Activated naive CD4-positive, alpha-beta T cell treated with anti-CD3 and anti-CD28 coated beads, Interleukin-2, amount 50 U/mL, for 16 hours (primary cell): ENCODE data around the gene TWIST2.

ENCODE experiments used
- DNase-seq: peaks from one replicate; pipeline ENCODE4 v3.0.0-alpha.2; 2020

Gene TWIST2

GRCh38 chr2:238847841-238848690 is at the start of gene TWIST2:
Gene TWIST2 (plus strand): TSS chr2:238848085. CDS start chr2:238848216, 131 bp downstream.
- DNase-seq = no peak

DNA sequence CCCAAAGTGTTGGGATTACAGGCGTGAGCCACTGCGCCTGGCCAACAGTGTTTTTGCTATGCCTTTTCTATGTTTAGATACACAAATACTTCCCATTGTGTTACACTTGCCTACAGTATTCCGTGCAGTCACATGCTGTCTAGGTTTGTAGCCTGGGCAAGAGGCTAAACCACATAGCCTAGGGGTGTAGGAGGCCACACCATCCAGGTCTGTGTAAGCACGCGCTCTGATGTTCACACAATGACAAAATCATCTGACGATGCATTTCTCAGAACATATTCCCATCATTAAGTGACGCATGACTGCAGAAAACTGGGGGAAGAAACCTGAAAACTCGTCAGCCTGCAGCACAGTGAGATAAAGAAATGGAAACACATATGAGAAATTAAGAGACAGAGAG is 46.1 kb upstream of the TWIST2 start:
- DNase-seq = no peak

DNA sequence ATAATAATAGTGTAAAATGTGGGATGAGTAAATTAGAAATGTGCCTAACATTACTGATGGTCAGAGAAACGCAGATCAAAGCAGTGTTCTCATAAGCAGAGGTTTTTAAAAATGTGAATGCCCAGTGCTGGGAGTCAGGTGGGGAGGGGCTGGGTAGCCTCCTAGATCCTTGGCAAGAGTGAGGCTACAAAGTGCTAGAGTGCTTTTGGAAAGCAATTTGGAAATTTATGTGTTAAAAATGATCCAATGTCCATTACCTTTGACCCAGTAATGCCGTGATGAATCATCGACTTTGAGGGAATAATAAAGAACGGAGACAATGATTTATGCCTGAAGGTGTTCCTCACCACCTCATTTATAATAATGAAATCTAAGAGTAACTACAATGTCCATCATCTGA is 44.9 kb upstream of the TWIST2 start:
- no peak for DNase-seq

- no peak for DNase-seq
These were observed 43.7 kb upstream of the TWIST2 start for GRCh38 chr2:238803996-238804870.

- DNase-seq = no peak
These were observed 39.1 kb upstream of the TWIST2 start for GRCh38 chr2:238808761-238809160.

- DNase-seq = no peak
These were observed 37.6 kb upstream of the TWIST2 start for GRCh38 chr2:238810321-238810720.

GRCh38 chr2:238811293-238811692 is 36.6 kb upstream of the TWIST2 start:
- DNase-seq = no peak

- DNase-seq = no peak
These were observed 36.1 kb upstream of the TWIST2 start for GRCh38 chr2:238811759-238812158.

- no peak for DNase-seq
These were observed 34.8 kb upstream of the TWIST2 start for GRCh38 chr2:238813109-238813508.

DNA sequence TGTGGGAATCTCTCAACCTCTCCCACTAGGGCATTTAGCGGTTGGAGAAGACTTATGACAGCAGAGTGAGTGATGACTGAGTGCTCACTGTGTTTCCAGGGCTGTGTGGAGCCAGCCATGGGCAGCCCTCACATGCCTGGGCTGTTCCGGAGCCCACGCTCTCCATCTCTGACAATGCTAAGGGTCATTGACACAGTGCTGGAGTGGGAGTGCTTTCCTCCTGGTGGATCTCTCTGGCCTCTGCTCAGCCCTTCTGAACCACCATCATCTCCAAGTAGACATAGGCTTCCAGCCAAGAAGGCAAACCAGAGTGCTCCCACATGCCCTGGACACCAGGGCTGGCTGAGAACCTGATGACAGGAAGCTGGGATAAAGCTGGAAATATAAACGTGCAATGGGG is 33.1 kb upstream of the TWIST2 start:
- no peak for DNase-seq

- DNase-seq = no peak
These were observed 31.6 kb upstream of the TWIST2 start for GRCh38 chr2:238816291-238816690.

GRCh38 chr2:238817382-238817781 is 30.5 kb upstream of the TWIST2 start:
- DNase-seq = no peak

DNA sequence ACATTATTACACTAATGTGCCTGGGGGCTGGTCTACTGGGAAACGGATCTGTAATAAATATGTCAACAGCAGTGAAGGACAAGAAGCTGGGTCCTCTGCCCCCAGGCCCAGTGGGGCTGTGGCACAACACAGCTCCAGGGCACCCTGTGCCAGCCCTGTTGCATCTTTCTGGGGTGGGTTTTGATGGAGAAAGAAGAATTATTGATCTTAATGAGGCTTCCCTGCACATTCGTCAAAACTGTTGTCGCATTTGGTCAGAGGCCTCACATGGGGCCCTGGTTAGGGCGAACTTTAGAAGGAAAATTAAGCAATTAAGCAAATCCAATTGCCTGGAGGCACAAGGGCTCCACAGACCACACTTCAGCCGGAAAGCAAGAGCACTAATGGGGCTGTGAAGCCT is 30.0 kb upstream of the TWIST2 start:
- DNase-seq = no peak

GRCh38 chr2:238818561-238818960 is 29.3 kb upstream of the TWIST2 start:
- DNase-seq = no peak

- no peak for DNase-seq
These were observed 27.7 kb upstream of the TWIST2 start for GRCh38 chr2:238820197-238820596.

GRCh38 chr2:238820916-238821315 is 27.0 kb upstream of the TWIST2 start:
- no peak for DNase-seq

DNA sequence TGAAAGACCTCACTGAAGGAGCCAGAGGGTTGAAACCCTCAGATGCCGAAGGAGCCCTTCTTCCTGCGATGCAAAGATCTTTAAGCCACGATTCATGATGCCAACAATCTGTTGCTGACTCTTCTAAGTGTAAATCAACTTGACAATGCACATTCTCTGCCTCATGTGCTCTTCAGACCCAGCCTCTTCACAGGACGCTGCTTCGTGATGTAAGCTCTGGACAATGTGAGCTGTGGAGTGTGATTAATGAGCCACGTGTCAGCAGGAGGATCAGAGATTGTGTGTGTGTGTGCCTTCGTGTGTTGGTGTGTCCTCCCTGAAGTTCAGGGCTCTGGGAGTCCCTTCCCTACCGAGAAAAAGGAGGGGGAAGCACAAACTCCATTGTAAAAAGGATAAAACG is 26.5 kb upstream of the TWIST2 start:
- DNase-seq = no peak

DNA sequence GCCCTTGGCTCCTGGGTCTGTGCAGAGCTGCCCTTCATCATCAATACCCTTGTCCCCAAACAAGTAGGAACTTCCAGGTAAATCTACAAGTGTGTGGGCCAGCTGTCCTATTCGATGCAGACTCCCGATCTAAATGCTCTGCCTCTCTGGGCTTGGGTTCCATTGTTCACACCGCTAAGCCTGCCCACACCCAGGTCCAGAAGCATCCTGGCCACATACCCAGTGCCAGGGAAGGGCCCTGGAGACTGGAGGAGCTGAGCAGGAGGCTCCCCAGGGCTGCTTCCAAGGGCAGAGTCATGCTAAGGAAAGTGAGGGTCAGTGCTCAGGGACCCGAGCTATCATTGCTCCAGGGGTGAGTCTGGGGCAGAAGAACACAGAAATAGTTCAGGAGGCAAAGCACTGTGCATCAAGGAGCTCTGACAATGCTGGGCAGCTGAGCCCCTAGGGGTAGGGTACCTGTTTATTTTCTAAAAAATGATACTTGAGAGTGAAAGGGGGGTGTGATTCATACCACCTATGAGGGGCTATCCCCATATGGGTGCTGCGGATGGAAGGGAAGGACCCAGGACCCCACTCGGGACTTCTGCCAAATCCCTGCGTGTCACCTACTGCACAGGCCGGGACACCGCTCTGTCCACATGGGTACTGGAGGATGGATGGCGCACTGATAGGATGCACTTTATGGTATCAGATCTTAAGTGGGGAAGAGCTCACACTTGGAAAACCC is 25.8 kb upstream of the TWIST2 start:
- no peak for DNase-seq

DNA sequence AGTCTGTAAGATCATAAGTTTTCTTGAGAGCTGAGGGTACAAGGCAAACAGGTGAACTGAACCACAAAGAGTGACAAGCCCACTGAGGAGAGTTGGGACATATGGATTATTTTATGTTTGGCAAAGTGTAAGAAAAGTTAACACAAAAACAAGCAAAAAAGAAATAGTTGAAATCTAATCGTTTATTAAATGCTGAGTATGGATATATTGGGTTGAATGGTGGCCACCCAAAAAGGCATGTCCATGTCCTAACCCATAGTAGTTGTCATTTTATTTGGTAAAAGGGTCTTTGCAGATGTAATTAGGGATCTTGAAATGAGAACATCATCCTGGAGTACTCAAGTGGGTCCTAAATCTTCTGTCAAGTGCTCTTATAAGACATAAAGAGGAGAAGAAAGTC is 24.9 kb upstream of the TWIST2 start:
- DNase-seq = no peak

DNA sequence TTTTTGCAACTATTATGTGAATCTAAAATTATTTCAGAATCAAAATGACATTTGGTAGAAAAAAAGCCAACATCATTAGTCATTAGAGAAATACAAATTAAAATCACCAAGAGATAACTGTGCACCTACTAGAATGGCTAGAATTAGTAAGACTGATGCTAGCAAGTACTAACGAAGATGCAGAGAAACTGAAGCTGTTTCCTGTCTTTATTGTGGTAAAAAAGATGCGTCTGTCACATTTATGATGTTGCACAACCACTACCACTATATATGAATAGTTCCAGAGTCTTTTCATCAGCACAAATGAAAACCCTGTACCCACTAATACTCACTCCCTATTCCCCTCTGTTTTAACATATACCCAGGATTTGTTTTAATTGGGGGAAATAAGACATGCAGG is 16.7 kb upstream of the TWIST2 start:
- no peak for DNase-seq

DNA sequence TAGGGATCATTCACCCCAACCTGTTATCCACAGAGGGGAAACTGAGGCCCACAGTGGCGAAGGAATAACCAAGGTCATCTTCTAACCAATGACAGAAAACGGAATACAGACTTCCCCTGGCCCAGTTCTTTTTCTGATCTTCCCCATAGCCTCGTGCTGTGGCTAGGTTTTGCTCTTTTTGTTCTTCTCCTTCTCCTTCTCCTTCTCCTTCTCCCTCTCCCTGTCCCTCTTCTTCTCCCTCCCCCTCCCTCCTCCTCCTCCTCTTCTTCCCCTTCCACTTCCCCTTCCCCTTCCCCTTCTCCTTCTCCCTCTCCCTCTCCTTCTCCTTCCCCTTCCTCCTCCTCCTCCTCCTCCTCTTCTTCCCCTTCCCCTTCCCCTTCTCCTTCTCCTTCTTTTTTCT is 12.9 kb upstream of the TWIST2 start:
- no peak for DNase-seq

DNA sequence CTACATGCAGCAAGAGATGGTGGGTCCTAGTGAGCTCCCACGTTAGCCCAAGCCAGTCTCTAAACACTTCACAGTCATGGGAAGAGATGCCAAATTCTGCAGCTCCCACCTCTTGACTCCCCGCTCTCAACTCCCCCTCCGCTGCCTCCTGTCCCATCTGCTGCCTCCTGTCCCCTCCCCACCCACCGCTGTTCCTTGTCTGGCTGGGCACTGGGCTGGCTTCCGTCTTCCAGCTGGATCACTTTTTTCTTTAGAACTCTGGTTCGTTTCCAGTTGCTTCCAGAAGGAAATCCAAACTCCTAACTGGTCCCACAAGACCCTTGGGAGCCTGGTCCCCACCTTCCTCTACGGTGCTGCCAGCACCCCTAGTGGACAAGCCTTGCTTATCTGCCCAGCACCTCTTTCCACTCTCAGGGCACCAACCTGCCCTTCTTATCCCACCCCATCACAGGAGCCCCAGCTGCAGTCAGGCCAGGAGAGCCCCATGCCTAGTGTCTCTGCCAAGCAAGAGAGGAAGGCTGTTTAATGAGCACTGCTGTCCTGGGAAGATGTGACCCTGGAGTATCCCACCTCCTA is 12.1 kb upstream of the TWIST2 start:
- no peak for DNase-seq

- DNase-seq = no peak
These were observed 9.0 kb upstream of the TWIST2 start for GRCh38 chr2:238838786-238839327.
